MM.1S (cell line): ENCODE data around the gene MACROD2.

Source experiments
- DNase-seq: peaks from one replicate; pipeline ENCODE4 v3.0.0-alpha.2; 2015
- H2AFZ ChIP-seq: fragments of 300-600 bp; sonication (generic); 2 replicates; pipeline ENCODE4 v1.6.0; 2016; ENCODE audit warnings: antibody characterized with exemption, low read length
- H3F3A ChIP-seq: fragments of 300-600 bp; sonication (generic); 2 replicates; pipeline ENCODE4 v1.6.1; 2016; ENCODE audit warnings: mild to moderate bottlenecking, antibody characterized with exemption, low read length, moderate library complexity, mixed read lengths; ENCODE audit not compliant: insufficient read depth
- H3K27ac ChIP-seq: fragments of 300-600 bp; sonication (generic); 2 replicates; pipeline ENCODE4 v1.5.1; 2016; ENCODE audit warnings: mild to moderate bottlenecking, low read length
- H3K27me3 ChIP-seq: fragments of 300-600 bp; sonication (generic); replicated peaks from 2 replicates; pipeline ENCODE4 v1.6.0; 2016; ENCODE audit warnings: low read length; ENCODE audit not compliant: insufficient read depth
- H3K36me3 ChIP-seq: fragments of 300-600 bp; sonication (generic); replicated peaks from 2 replicates; pipeline ENCODE4 v1.6.1; 2016; ENCODE audit warnings: mild to moderate bottlenecking, low read length, mixed read lengths; ENCODE audit not compliant: insufficient read depth
- H3K4me1 ChIP-seq: fragments of 300-600 bp; sonication (generic); 2 replicates; pipeline ENCODE4 v1.6.1; 2016; ENCODE audit warnings: low read length, mixed read lengths
- H3K4me2 ChIP-seq: fragments of 300-600 bp; sonication (generic); 2 replicates; pipeline ENCODE4 v1.6.0; 2016; ENCODE audit warnings: low read depth, low read length
- H3K4me3 ChIP-seq: fragments of 300-600 bp; sonication (generic); 2 replicates; pipeline ENCODE4 v1.5.1; 2016; ENCODE audit warnings: low read length, mixed read lengths
- H3K79me2 ChIP-seq: fragments of 300-600 bp; sonication (generic); 2 replicates; pipeline ENCODE4 v1.6.1; 2016; ENCODE audit warnings: mixed run types, low read length, mixed read lengths
- H3K9ac ChIP-seq: fragments of 300-600 bp; sonication (generic); 2 replicates; pipeline ENCODE4 v1.6.1; 2016; ENCODE audit warnings: low read length, mixed read lengths
- H3K9me2 ChIP-seq: fragments of 300-600 bp; sonication (generic); replicated peaks from 2 replicates; pipeline ENCODE4 v1.6.1; 2016; ENCODE audit warnings: mild to moderate bottlenecking, low read length, mixed read lengths; ENCODE audit not compliant: insufficient read depth
- H3K9me3 ChIP-seq: fragments of 300-600 bp; sonication (generic); replicated peaks from 2 replicates; pipeline ENCODE4 v1.6.1; 2016; ENCODE audit warnings: mild to moderate bottlenecking, low read length, mixed read lengths; ENCODE audit not compliant: insufficient read depth
- H4K20me1 ChIP-seq: fragments of 300-600 bp; sonication (generic); 2 replicates; pipeline ENCODE4 v1.6.1; 2016; ENCODE audit warnings: mild to moderate bottlenecking, low read length, moderate library complexity, mixed read lengths; ENCODE audit not compliant: insufficient read depth
- EZH2 ChIP-seq: fragments of 300-600 bp; sonication (generic); optimal IDR thresholded peaks from 2 replicates; pipeline ENCODE3; 2017; ENCODE audit warnings: low read depth, mild to moderate bottlenecking, antibody characterized with exemption, low read length, mixed read lengths
- EZH2phosphoT487 ChIP-seq: fragments of 300-600 bp; sonication (generic); IDR thresholded peaks from 2 replicates; pipeline ENCODE4 v1.6.1; 2018; ENCODE audit warnings: antibody characterized with exemption, low read length
- TF ChIP-seq, protein P1 (sequence below): fragments of 300-600 bp; sonication (generic); IDR thresholded peaks from 2 replicates; pipeline ENCODE4 v1.5.1; 2016; ENCODE audit warnings: antibody characterized with exemption, low read length, mixed read lengths

MACROD2 gene

GRCh38 chr20:14337400-14338171 lies 342.3 kb downstream of the MACROD2 start, which contains the start of gene FLRT3:
FLRT3 (minus strand) TSS chr20:14337612; CDS start chr20:14327506, 10,106 bp downstream.
- peak within 1 kb of the TSS; percentile 38 for H3K4me3 ChIP-seq
- H4K20me1 ChIP-seq, result no peaks in the 10 kb centered on the region
- H3K27ac ChIP-seq, result no peak within 1 kb of the TSS
- H3K27me3 ChIP-seq, result no peaks in the 10 kb centered on the region
- peak within 1 kb of the TSS; percentile 18; the same call in 1 of the 2 replicates for H3K4me2 ChIP-seq
- H3K9me3 ChIP-seq, result no peaks in the 10 kb centered on the region
- H3K9me2 ChIP-seq, result no peaks in the 10 kb centered on the region
- H3K79me2 ChIP-seq, result no peaks in the 10 kb centered on the region
- H3K4me1 ChIP-seq, result no peaks in the 10 kb centered on the region
- no peaks in the 10 kb centered on the region for H3K36me3 ChIP-seq
- no peak for TF ChIP-seq EZH2
- TF ChIP-seq, protein P1, sequence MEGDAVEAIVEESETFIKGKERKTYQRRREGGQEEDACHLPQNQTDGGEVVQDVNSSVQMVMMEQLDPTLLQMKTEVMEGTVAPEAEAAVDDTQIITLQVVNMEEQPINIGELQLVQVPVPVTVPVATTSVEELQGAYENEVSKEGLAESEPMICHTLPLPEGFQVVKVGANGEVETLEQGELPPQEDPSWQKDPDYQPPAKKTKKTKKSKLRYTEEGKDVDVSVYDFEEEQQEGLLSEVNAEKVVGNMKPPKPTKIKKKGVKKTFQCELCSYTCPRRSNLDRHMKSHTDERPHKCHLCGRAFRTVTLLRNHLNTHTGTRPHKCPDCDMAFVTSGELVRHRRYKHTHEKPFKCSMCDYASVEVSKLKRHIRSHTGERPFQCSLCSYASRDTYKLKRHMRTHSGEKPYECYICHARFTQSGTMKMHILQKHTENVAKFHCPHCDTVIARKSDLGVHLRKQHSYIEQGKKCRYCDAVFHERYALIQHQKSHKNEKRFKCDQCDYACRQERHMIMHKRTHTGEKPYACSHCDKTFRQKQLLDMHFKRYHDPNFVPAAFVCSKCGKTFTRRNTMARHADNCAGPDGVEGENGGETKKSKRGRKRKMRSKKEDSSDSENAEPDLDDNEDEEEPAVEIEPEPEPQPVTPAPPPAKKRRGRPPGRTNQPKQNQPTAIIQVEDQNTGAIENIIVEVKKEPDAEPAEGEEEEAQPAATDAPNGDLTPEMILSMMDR, result peak; percentile 85
- no peaks in the 10 kb centered on the region for H3F3A ChIP-seq
- H3K9ac ChIP-seq, result no peak within 1 kb of the TSS
- DNase-seq, result peak; percentile 89
- peak within 1 kb of the TSS; percentile 26 for H2AFZ ChIP-seq

DNA sequence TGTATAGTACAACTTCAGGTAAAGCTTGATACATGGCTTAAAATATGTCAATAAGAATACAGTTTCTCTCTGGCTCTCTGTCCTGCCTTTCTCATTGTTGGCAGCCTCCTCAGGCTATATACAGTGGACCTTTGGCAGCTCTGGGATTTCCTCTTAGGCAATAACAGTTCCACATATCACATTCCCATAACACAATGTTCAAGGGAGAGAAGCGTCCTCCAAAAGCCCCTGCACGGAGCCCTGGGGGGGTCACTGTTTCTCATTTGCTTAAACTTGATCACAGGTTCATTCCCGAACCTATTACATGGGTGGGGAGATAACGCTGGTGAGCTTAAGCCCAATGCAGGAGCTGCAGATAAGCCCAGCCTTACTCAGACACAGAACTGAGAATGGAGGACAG lies 346.5 kb downstream of the MACROD2 start:
- Histone ChIP-seq H3K9me2 (no peaks in the 10 kb centered on the region), H3K4me3 (no peak overlapping the region), H3K4me1 (peaks cover 7% of the 10 kb centered on the region), H4K20me1 (no peaks in the 10 kb centered on the region), H2AFZ (no peak overlapping the region), H3K4me2 (no peak overlapping the region), H3K79me2 (no peaks in the 10 kb centered on the region), H3K9ac (no peak overlapping the region), H3K36me3 (no peaks in the 10 kb centered on the region), H3K27ac (no peak overlapping the region), H3K27me3 (no peaks in the 10 kb centered on the region), H3F3A (no peaks in the 10 kb centered on the region), H3K9me3 (no peaks in the 10 kb centered on the region)
- TF ChIP-seq EZH2phosphoT487, result no peak
- TF ChIP-seq EZH2, result no peak
- TF ChIP-seq, protein P1, result no peak
- no peak for DNase-seq

DNA sequence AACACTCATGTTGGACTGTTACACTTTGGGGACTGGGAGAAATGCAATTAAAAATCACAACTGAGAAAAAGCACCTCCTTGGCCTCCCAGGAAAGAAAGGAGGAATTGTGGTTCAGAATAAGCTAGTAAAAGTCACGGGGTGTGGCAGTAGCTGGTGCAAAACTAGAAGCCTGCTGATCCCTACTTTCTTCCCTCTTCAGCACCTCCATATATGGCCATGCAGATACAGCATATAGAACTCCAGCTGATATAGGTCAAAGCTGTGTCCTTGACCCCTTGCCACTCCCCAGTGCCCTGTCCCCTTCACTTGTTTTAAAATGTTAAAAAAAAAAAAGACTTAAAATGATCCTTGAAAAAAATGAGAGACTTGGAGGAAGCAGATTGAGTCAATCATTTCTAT lies 347.6 kb downstream of the MACROD2 start:
- Histone ChIP-seq H3F3A (no peaks in the 10 kb centered on the region), H3K36me3 (no peaks in the 10 kb centered on the region), H3K79me2 (no peaks in the 10 kb centered on the region), H3K9me3 (no peaks in the 10 kb centered on the region), H3K27me3 (no peaks in the 10 kb centered on the region), H3K4me1 (peaks cover 7% of the 10 kb centered on the region), H3K9ac (no peak overlapping the region), H3K4me2 (no peak overlapping the region), H3K9me2 (no peaks in the 10 kb centered on the region), H4K20me1 (no peaks in the 10 kb centered on the region), H3K27ac (no peak overlapping the region), H2AFZ (no peak overlapping the region), H3K4me3 (no peak overlapping the region)
- DNase-seq, result no peak
- no peak for TF ChIP-seq EZH2
- TF ChIP-seq, protein P1, result no peak
- no peak for TF ChIP-seq EZH2phosphoT487
